GM23248 (cell line): Measurements from ENCODE around the gene BCAP31.

Experiments used
- EZH2 ChIP-seq: fragments of 200-600 bp; sonication (generic); IDR thresholded peaks from 2 replicates; pipeline ENCODE4 v1.6.1; 2018; ENCODE audit warnings: antibody characterized with exemption, mild to moderate bottlenecking; ENCODE audit not compliant: insufficient read depth, poor library complexity, severe bottlenecking
- EZH2phosphoT487 ChIP-seq: fragments of 200-600 bp; sonication (generic); IDR thresholded peaks from 2 replicates; pipeline ENCODE4 v1.6.1; 2018; ENCODE audit warnings: antibody characterized with exemption, moderate library complexity, mild to moderate bottlenecking, low read depth; ENCODE audit not compliant: insufficient read depth

GRCh38 chrX:153731845-153732215 lies 7.6 kb upstream of the BCAP31 start:
- TF ChIP-seq EZH2 (no peak), EZH2phosphoT487 (no peak)
